ENCODE results near the gene NCK2. TPM values are rescaled to one million over a fixed set of nuclear protein-coding genes. Genes with fewer than 3 reads are reported as not detected.

The NCK2 gene
- total RNA-seq, 2 donors from 2014 or later, result 31.7 to 39.3 TPM

DNA sequence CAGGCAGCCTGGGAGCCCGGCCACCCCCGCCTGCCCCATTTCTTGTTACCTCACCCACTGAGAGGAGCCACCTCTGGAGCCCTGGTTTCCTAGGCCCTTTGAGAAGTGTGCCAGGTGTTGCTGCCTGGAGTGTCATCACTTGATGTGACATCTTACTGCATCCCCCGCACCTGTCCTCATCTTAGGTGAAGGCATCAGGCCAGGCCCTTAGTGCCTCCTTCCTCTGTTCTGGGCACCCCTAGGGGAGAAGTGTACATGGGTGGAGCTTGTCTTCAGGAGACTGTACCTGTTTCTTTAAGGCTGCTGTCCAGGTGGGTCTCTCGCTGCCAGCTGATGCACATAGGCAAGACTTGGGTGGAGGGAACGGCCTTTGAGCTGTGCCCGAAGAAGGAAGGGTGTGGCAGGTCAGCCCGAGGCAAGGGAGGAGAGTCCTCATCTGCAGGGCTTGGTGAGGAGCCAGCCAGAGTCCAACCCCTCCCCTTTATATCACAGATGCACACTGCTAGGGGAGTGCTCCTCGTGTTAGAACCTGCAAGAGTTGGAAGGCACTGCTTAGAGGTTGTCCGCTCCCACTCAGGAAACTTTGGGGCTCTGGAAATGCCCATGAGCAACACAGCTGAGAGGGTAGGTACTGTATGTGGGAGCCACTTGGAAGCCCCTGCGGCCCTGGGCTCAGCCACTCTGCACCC lies 45.9 kb downstream of the NCK2 start:
- Histone ChIP-seq H3K36me3 (no peaks in the 10 kb centered on the region), H3K27me3 (no peaks in the 10 kb centered on the region), H3K4me1 (peaks cover 0 to 63% of the 10 kb centered on the region in 2 donors), H3K4me3 (no peak overlapping the region), H3K27ac (peak overlapping the region; percentile 36 to 49), H3K9me3 (no peaks in the 10 kb centered on the region)
- TF ChIP-seq, protein P1, sequence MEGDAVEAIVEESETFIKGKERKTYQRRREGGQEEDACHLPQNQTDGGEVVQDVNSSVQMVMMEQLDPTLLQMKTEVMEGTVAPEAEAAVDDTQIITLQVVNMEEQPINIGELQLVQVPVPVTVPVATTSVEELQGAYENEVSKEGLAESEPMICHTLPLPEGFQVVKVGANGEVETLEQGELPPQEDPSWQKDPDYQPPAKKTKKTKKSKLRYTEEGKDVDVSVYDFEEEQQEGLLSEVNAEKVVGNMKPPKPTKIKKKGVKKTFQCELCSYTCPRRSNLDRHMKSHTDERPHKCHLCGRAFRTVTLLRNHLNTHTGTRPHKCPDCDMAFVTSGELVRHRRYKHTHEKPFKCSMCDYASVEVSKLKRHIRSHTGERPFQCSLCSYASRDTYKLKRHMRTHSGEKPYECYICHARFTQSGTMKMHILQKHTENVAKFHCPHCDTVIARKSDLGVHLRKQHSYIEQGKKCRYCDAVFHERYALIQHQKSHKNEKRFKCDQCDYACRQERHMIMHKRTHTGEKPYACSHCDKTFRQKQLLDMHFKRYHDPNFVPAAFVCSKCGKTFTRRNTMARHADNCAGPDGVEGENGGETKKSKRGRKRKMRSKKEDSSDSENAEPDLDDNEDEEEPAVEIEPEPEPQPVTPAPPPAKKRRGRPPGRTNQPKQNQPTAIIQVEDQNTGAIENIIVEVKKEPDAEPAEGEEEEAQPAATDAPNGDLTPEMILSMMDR (IDR thresholded peaks at IDR 0.05), result no peak
- DNase-seq (ENCODE audit: low spot score), result no peak

DNA sequence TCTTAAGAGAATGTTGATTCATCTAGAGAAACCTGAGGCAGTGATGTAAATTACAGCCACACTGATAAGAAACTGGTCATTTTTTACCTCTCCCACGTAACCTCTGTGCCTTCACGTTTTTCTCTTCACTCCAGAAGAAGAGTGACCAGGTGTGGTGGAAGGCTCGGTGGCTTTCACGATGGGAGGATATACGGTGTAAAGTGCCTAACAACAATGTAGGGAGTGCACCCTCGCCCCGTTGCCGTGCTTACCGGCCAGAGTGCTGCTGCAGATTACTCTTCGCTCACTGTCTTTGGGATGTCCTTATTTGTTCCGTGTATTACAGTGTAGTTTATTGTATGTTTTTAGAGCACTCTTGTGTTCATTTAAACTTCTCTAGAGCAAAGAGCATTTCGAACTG lies 46.5 kb downstream of the NCK2 start:
- no peak overlapping the region for H3K4me3 ChIP-seq
- no peaks in the 10 kb centered on the region for H3K9me3 ChIP-seq
- peaks cover 0 to 67% of the 10 kb centered on the region in 2 donors for H3K4me1 ChIP-seq
- no peak for DNase-seq (ENCODE audit: low spot score)
- H3K27me3 ChIP-seq, result no peaks in the 10 kb centered on the region
- no peaks in the 10 kb centered on the region for H3K36me3 ChIP-seq
- H3K27ac ChIP-seq, result no peak overlapping the region
- TF ChIP-seq, protein P1 (IDR thresholded peaks at IDR 0.05), result no peak

DNA sequence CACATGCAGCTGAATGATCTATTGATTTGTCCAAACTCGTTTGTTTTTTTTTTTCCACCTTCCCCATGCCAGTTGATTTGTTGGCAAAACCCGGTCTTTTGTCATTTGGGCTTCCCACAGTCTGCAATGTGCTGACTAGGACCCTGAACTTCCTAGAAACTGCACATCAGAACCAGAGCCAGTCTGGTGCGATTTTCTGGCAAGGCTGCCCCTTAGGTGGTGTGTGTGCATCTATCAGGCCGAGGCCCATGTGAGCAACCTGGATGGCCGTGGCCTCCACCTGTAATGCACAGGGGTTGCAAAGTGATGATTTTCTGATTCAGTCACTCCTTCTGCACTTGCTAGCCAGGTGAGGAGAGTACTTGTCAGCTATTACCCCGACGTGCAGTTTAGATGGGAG lies 47.8 kb downstream of the NCK2 start:
- Histone ChIP-seq H3K4me3 (no peak overlapping the region), H3K27me3 (no peaks in the 10 kb centered on the region), H3K27ac (no peak overlapping the region), H3K36me3 (no peaks in the 10 kb centered on the region), H3K4me1 (peaks cover 0 to 67% of the 10 kb centered on the region in 2 donors), H3K9me3 (no peaks in the 10 kb centered on the region)
- DNase-seq (ENCODE audit: low spot score), result no peak
- TF ChIP-seq, protein P1 (IDR thresholded peaks at IDR 0.05), result no peak

DNA sequence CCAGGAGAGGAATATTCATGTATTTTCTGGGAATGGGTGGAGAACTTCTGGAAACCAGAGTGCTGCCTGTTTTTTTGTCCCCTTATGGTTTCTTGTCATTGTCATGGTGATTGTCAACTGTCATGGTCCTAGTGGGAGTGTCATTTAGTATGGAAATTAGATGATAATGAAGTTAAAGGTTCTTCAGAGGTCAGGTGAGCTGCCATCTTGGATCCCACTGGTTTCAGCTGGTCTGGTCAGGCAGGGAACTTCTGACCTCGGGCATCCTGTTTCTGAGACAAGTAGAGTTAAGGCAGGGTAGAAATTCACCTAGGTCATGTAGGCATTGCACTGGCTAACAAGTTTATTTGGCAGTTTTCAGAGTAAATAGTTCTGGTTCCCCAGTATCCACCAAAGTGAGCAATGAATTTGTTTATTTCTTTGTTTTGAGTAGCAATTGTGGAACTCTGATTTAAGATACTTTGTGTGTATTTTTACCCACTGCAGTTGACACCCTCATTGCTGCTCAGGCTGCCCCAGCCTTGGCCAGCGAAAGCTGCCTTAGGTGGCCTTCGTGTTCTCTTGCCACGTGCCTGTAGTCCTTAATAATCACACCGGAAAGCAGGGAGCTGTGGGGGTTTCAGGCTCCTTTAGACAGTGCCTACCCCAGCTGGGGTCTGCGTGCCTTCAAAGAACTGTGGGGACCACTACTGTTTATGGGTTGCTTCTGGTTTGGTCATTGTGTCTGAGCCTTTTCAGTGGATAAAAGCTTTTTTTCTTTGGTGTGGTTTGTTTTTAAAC lies 48.7 kb downstream of the NCK2 start:
- no peak overlapping the region for H3K27ac ChIP-seq
- TF ChIP-seq, protein P1 (IDR thresholded peaks at IDR 0.05), result no peak
- no peaks in the 10 kb centered on the region for H3K27me3 ChIP-seq
- H3K9me3 ChIP-seq, result no peaks in the 10 kb centered on the region
- H3K4me3 ChIP-seq, result no peak overlapping the region
- no peak for DNase-seq (ENCODE audit: low spot score)
- no peaks in the 10 kb centered on the region for H3K36me3 ChIP-seq
- peaks cover 0 to 63% of the 10 kb centered on the region in 2 donors for H3K4me1 ChIP-seq

DNA sequence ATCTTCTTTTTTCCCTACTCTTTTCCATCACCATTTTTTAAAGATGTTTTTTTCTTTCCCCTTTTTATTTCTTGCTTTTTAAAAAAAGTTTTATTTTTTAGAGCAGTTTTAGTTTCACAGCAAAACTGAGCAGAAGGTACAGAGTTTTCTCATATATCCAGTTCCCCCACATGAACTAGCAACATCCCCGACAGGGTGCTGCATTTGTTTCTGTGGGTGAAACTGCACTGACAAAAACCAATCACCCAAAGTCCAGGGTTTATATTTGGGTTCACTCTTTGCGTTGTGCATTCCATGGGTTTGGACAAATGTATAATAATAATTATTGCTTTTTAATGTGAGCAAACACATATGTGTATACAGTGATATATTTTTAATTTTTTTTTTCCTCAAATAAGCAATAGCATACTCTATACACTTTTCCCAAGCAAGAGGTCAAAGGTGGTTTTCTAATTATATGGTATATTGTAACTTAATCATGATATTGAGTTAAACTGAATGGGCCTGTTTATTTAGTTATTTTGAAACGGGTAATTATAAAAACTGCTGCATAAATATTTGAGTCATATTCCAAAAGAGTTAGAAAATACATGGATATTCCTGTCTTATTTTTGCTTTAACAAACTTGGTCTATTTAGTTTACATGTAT lies 50.3 kb downstream of the NCK2 start:
- no peak for DNase-seq (ENCODE audit: low spot score)
- H3K4me1 ChIP-seq, result peaks cover 0 to 55% of the 10 kb centered on the region in 2 donors
- TF ChIP-seq, protein P1 (IDR thresholded peaks at IDR 0.05), result no peak
- H3K9me3 ChIP-seq, result no peaks in the 10 kb centered on the region
- H3K27ac ChIP-seq, result no peak overlapping the region
- H3K36me3 ChIP-seq, result no peaks in the 10 kb centered on the region
- H3K27me3 ChIP-seq, result no peaks in the 10 kb centered on the region
- H3K4me3 ChIP-seq, result no peak overlapping the region
